ENCODE results near the gene EPN3.

- TF ChIP-seq EP300 (IDR thresholded peaks at IDR 0.05; ENCODE audit: low read depth) (no peak), POLR2A (IDR thresholded peaks at IDR 0.05) (no peak)
Measured at GRCh38 chr17:50571681-50572080, 39.1 kb downstream of the EPN3 start.
